ENCODE results near the gene TMEM181.

- TF ChIP-seq CTCF (IDR thresholded peaks at IDR 0.05), result no peak
- no peak for TF ChIP-seq EZH2 (IDR thresholded peaks at IDR 0.05; ENCODE audit: borderline replicate concordance, insufficient read depth, low read depth, low read length, poor library complexity, severe bottlenecking)
Observed at GRCh38 chr6:158663625-158664165, 103.8 kb downstream of the TMEM181 start.
